ENCODE data around the gene ZRANB2. TPM values are rescaled to one million over a fixed set of nuclear protein-coding genes. Genes with fewer than 3 reads are reported as not detected.

The ZRANB2 gene, protein sequence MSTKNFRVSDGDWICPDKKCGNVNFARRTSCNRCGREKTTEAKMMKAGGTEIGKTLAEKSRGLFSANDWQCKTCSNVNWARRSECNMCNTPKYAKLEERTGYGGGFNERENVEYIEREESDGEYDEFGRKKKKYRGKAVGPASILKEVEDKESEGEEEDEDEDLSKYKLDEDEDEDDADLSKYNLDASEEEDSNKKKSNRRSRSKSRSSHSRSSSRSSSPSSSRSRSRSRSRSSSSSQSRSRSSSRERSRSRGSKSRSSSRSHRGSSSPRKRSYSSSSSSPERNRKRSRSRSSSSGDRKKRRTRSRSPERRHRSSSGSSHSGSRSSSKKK
- 160 and 161 TPM in 2 replicates for total RNA-seq
- total RNA-seq (2013), result 115 TPM
- polyA plus RNA-seq, result 46.9 and 88.6 TPM in 2 replicates
- 6.5 and 16.3 TPM in 2 replicates for polyA minus RNA-seq

DNA sequence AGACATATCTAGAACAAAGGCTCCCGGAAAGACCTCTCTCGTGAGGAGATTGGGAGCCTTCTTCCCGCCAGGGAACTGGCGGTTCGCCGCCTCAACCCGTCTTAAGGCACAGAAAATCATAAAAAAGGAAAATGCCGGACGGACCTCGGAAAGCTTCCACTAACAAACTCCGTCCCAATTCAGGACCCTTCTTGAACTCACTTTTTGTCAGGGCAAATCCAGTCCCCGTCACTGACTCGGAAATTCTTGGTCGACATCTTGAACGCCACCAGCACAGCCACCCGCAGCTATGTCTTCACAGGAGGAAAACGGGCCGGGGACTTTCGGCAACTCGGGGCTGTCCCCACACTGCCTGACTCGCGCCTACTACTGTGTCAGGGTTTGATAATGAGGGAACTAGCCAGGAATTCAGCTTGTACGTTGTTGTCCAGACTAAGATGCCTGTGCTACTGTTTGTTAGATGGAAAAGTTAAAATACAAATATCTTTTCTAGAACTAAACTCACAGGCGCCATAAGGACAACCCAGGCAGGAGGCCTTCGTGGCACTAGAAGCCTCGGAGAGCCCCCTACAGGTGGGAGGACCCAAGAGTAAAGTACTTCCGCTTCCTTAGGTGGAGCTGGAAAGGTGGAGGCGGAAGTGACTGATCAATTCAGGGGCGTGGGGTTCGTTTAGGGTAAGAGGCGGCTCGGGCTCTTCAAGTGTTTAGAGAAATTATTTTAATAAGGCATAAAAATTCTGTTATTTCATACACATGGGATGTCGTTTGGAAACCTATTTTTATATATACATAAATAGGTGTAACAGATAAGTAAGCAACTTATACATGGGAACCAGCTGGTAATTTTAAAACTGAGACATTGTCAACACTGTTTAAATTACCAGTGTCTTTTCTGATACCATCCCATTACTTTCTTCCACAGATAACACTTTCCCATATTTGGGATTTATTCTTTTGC, at the start of gene ZRANB2:
ZRANB2 (minus strand) TSS at position 297 of the 958 bp plus-strand sequence; CDS start at position 257, 40 bp downstream.
- 0% methylated on average over 20 of the region's 33 CpGs for WGBS (ENCODE audit: insufficient coverage)
- Histone ChIP-seq H3K4me2 (replicated peaks; ENCODE audit: low read depth, low read length, poor library complexity, severe bottlenecking) (peak within 1 kb of the TSS; percentile 72), H3K27me3 (replicated peaks in 1 of 4; ENCODE audit: control extremely low read depth in 1 of 4, control insufficient read depth in 3 of 4, insufficient read depth in 4 of 4, low read length in 3 of 4) (peaks cover 0 to 20% (median 6%) of the 10 kb centered on the region in 4 experiments), H4K20me1 (ENCODE audit: control insufficient read depth, insufficient read depth, low read length, poor library complexity, severe bottlenecking) (peaks cover 2% of the 10 kb centered on the region), H3K4me1 (ENCODE audit: control insufficient read depth in 2 of 2, insufficient read depth in 2 of 2, low read length in 2 of 2) (peaks cover 8 to 14% of the 10 kb centered on the region in 2 donors), H3K79me2 (ENCODE audit: control insufficient read depth, insufficient read depth, low read length) (peaks cover 37% of the 10 kb centered on the region), H3K9me3 (ENCODE audit: control extremely low read depth in 1 of 3, control insufficient read depth in 2 of 3, insufficient read depth in 1 of 3, low read length in 2 of 3) (peaks cover 0 to 4% (median 1%) of the 10 kb centered on the region in 3 donors), H3K36me3 (replicated peaks in 1 of 2; ENCODE audit: control extremely low read depth in 1 of 2, control insufficient read depth in 1 of 2, extremely low read depth in 1 of 2, insufficient read depth in 2 of 2, low read length in 1 of 2) (peaks cover 8 to 24% of the 10 kb centered on the region in 2 experiments), H3K4me3 (ENCODE audit: control extremely low read depth in 1 of 5, extremely low read depth in 1 of 5, insufficient read depth in 1 of 5, low read depth in 2 of 5, low read length in 4 of 5) (peak within 1 kb of the TSS; percentile 84 to 99 (median 91)), H2AFZ (ENCODE audit: insufficient read depth, low read depth, low read length, poor library complexity, severe bottlenecking) (peak within 1 kb of the TSS; percentile 86), H3K27ac (ENCODE audit: low read length in 2 of 2) (peak within 1 kb of the TSS; percentile 92 to 98), H3K9ac (ENCODE audit: low read length) (peak within 1 kb of the TSS; percentile 97)
- TF ChIP-seq, protein P1, sequence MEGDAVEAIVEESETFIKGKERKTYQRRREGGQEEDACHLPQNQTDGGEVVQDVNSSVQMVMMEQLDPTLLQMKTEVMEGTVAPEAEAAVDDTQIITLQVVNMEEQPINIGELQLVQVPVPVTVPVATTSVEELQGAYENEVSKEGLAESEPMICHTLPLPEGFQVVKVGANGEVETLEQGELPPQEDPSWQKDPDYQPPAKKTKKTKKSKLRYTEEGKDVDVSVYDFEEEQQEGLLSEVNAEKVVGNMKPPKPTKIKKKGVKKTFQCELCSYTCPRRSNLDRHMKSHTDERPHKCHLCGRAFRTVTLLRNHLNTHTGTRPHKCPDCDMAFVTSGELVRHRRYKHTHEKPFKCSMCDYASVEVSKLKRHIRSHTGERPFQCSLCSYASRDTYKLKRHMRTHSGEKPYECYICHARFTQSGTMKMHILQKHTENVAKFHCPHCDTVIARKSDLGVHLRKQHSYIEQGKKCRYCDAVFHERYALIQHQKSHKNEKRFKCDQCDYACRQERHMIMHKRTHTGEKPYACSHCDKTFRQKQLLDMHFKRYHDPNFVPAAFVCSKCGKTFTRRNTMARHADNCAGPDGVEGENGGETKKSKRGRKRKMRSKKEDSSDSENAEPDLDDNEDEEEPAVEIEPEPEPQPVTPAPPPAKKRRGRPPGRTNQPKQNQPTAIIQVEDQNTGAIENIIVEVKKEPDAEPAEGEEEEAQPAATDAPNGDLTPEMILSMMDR (IDR thresholded peaks at IDR 0.05), result peak; percentile 64
- no peak for TF ChIP-seq EZH2 (IDR thresholded peaks at IDR 0.05; ENCODE audit: borderline replicate concordance, insufficient read depth, low read depth, low read length, poor library complexity, severe bottlenecking)
- Mint-ChIP-seq H3K27me3 (peaks cover 26% of the 10 kb centered on the region), H3K27ac (peak within 1 kb of the TSS; percentile 100), H3K4me1 (peaks cover 24% of the 10 kb centered on the region), H3K9me3 (ENCODE audit: insufficient read depth) (peaks cover 2% of the 10 kb centered on the region), H3K4me3 (peak within 1 kb of the TSS; percentile 89)
- ATAC-seq (ENCODE audit: low read depth) (peak; percentile 96), DNase-seq (peak; percentile 97)
- ChIA-PET CTCF (interaction anchor here (0.9 to 1.8 kb wide), 6 partner anchors 15 to 875 kb away, joined by 3 to 11 read pairs (median 5); partner anchors contain the start of genes CTH and LRRC40), POLR2A (interaction anchor here (1.2 to 1.5 kb wide), 2 partner anchors 30 to 875 kb away, joined by 3 to 11 read pairs; partner anchors contain the start of gene LRRC40)
- intact Hi-C loops (cut with micrococcal nuclease), result loop anchor here (1.0 to 5.0 kb wide), 5 partner anchors 34 to 876 kb away; partner anchors contain the start of genes ANKRD13C, LRRC40, PTGER3 and SRSF11

Data from B cell (primary cell).